Osteoblast (primary cell): ENCODE measurements around the gene VPS51. TPM values are rescaled to one million over a fixed set of nuclear protein-coding genes. Genes with fewer than 3 reads are reported as not detected.

Experiments used
- DNase-seq: peaks from one replicate; pipeline ENCODE4 v3.0.0; 2011; ENCODE audit warnings: low spot score, mixed read lengths; ENCODE audit not compliant: insufficient read length; ENCODE audit errors: missing footprints
- H2AFZ ChIP-seq: 2 replicates; pipeline ENCODE4 v1.6.0; 2011; ENCODE audit warnings: mild to moderate bottlenecking, low read length
- H3K27ac ChIP-seq: 2 replicates; pipeline ENCODE4 v1.5.1; 2011; ENCODE audit warnings: mild to moderate bottlenecking, low read depth, low read length, moderate library complexity
- H3K27me3 ChIP-seq: 2 replicates; pipeline ENCODE4 v1.6.0; 2012; ENCODE audit warnings: mild to moderate bottlenecking, control low read depth, inconsistent platforms, low read length, moderate library complexity; ENCODE audit not compliant: insufficient read depth
- H3K36me3 ChIP-seq: 2 replicates; pipeline ENCODE4 v1.5.1; 2011; ENCODE audit warnings: mild to moderate bottlenecking, low read length, control low read depth, moderate library complexity; ENCODE audit not compliant: insufficient read depth
- H3K4me1 ChIP-seq: 2 replicates; pipeline ENCODE4 v1.5.1; 2011; ENCODE audit warnings: mild to moderate bottlenecking, low read length, control low read depth, moderate library complexity; ENCODE audit not compliant: insufficient read depth
- H3K4me2 ChIP-seq: 2 replicates; pipeline ENCODE4 v1.6.0; 2011; ENCODE audit warnings: mild to moderate bottlenecking, low read length; ENCODE audit not compliant: insufficient read depth
- H3K4me3 ChIP-seq: fragments of 200-600 bp; sonication (generic); 3 replicates; pipeline ENCODE4 v1.5.1; 2012; ENCODE audit warnings: mild to moderate bottlenecking, low read length, inconsistent platforms; ENCODE audit not compliant: insufficient read depth
- H3K79me2 ChIP-seq: 2 replicates; pipeline ENCODE4 v1.6.0; 2012; ENCODE audit warnings: mild to moderate bottlenecking, low read length, control low read depth, inconsistent platforms; ENCODE audit not compliant: insufficient read depth
- H3K9me3 ChIP-seq: 2 replicates; pipeline ENCODE4 v1.5.1; 2011; ENCODE audit warnings: low read depth, low read length, control low read depth
- H4K20me1 ChIP-seq: 2 replicates; pipeline ENCODE4 v1.6.0; 2012; ENCODE audit warnings: mild to moderate bottlenecking, low read length, control low read depth; ENCODE audit not compliant: insufficient read depth
- CTCF ChIP-seq: IDR thresholded peaks from 2 replicates; pipeline ENCODE4 v1.5.1; 2011; ENCODE audit warnings: mild to moderate bottlenecking, low read depth, low read length, moderate library complexity; ENCODE audit errors: extremely low read depth
- total RNA-seq: library from RNA; depleted of rRNA; stranded (reverse); fragments of >200 nt; gene quantifications from 2 replicates; pipeline ENCODE4 v1.2.3, GENCODE V29; 2012

VPS51 gene
- total RNA-seq, 1 donor = 153 TPM

GRCh38 chr11:65058012-65058411 is 38.0 kb upstream of the VPS51 start:
- TF ChIP-seq CTCF = no peak
- no peaks in the 10 kb centered on the region for H3K9me3 ChIP-seq
- peaks cover 9% of the 10 kb centered on the region for H3K27me3 ChIP-seq
- H3K4me3 ChIP-seq = no peak overlapping the region
- no peaks in the 10 kb centered on the region for H3K79me2 ChIP-seq
- H3K4me1 ChIP-seq = no peaks in the 10 kb centered on the region
- H3K4me2 ChIP-seq = no peak overlapping the region
- H2AFZ ChIP-seq = no peak overlapping the region
- no peaks in the 10 kb centered on the region for H3K36me3 ChIP-seq
- peak; percentile 23 for DNase-seq
- no peak overlapping the region for H3K27ac ChIP-seq
- H4K20me1 ChIP-seq = no peaks in the 10 kb centered on the region

- no peak within 1 kb of the TSS for H2AFZ ChIP-seq
- no peak for TF ChIP-seq CTCF
- H3K27ac ChIP-seq = no peak within 1 kb of the TSS
- no peak within 1 kb of the TSS for H3K4me3 ChIP-seq
- H3K27me3 ChIP-seq = peaks cover 9% of the 10 kb centered on the region
- H3K36me3 ChIP-seq = no peaks in the 10 kb centered on the region
- H4K20me1 ChIP-seq = no peaks in the 10 kb centered on the region
- DNase-seq = peak; percentile 62
- H3K4me1 ChIP-seq = no peaks in the 10 kb centered on the region
- H3K79me2 ChIP-seq = no peaks in the 10 kb centered on the region
- H3K4me2 ChIP-seq = no peak within 1 kb of the TSS
- H3K9me3 ChIP-seq = no peaks in the 10 kb centered on the region
Observed at GRCh38 chr11:65058419-65059054, 37.5 kb upstream of the VPS51 start, which contains the start of gene NAALADL1. NAALADL1 (minus strand) TSS chr11:65058553; CDS start chr11:65058521, 32 bp downstream.

GRCh38 chr11:65059523-65059922 is 36.5 kb upstream of the VPS51 start:
- TF ChIP-seq CTCF = no peak

GRCh38 chr11:65059959-65060824 is 35.8 kb upstream of the VPS51 start:
- DNase-seq = peak; percentile 69
- H3K79me2 ChIP-seq = no peaks in the 10 kb centered on the region
- peaks cover 3% of the 10 kb centered on the region for H3K27me3 ChIP-seq
- H3K4me2 ChIP-seq = no peak overlapping the region
- no peak for TF ChIP-seq CTCF
- no peak overlapping the region for H3K4me3 ChIP-seq
- no peak overlapping the region for H3K27ac ChIP-seq
- no peaks in the 10 kb centered on the region for H4K20me1 ChIP-seq
- H3K9me3 ChIP-seq = no peaks in the 10 kb centered on the region
- H3K36me3 ChIP-seq = no peaks in the 10 kb centered on the region
- H2AFZ ChIP-seq = no peak overlapping the region
- no peaks in the 10 kb centered on the region for H3K4me1 ChIP-seq

More at GRCh38 chr11:65059523-65059922, 36.5 kb upstream of the VPS51 start:
- no peak overlapping the region for H2AFZ ChIP-seq
- peak; percentile 42 for DNase-seq
- no peak overlapping the region for H3K4me3 ChIP-seq
- no peaks in the 10 kb centered on the region for H3K4me1 ChIP-seq
- H3K36me3 ChIP-seq = no peaks in the 10 kb centered on the region
- no peaks in the 10 kb centered on the region for H3K79me2 ChIP-seq
- H3K27ac ChIP-seq = no peak overlapping the region
- H3K27me3 ChIP-seq = peaks cover 5% of the 10 kb centered on the region
- H3K4me2 ChIP-seq = no peak overlapping the region
- H4K20me1 ChIP-seq = no peaks in the 10 kb centered on the region
- no peaks in the 10 kb centered on the region for H3K9me3 ChIP-seq
